Lung (tissue), 12 donors: ENCODE measurements around the gene VPS11. TPM values are rescaled to one million over a fixed set of nuclear protein-coding genes. Genes with fewer than 3 reads are reported as not detected.

Source experiments
- ATAC-seq: fragments of 200-7000 bp; cut with Tn5 transposase; one replicate; pipeline ENCODE4 v1.9.1; 2020; ENCODE audit warnings: moderate number of reproducible peaks; ENCODE audit not compliant: insufficient read depth, low FRiP score
- DNase-seq, 3 donors: peaks; one replicate each; pipeline ENCODE4 v3.0.0-alpha.2; 2013 to 2017
- H3K27ac ChIP-seq, 2 donors: one replicate each; pipeline ENCODE4 v1.5.1; 2013; ENCODE audit warnings: mild to moderate bottlenecking in 2 of 2, moderate library complexity in 2 of 2, control low read depth in 1 of 2, inconsistent platforms in 1 of 2, low read depth in 1 of 2, low read length in 1 of 2
- H3K27me3 ChIP-seq, 3 donors: one replicate each; pipeline ENCODE4 v1.5.1; 2013; ENCODE audit warnings: low read length in 2 of 3; ENCODE audit not compliant: control insufficient read depth in 3 of 3, insufficient read depth in 3 of 3
- H3K36me3 ChIP-seq, 4 donors: one replicate each; pipeline ENCODE4 v1.5.1; 2013; ENCODE audit warnings: low read length in 4 of 4, mild to moderate bottlenecking in 1 of 4, moderate library complexity in 1 of 4; ENCODE audit not compliant: control insufficient read depth in 4 of 4, insufficient read depth in 4 of 4
- H3K4me1 ChIP-seq, 5 donors: one replicate each; pipeline ENCODE4 v1.5.1; 2013; ENCODE audit warnings: low read length in 5 of 5, mild to moderate bottlenecking in 2 of 5, moderate library complexity in 1 of 5; ENCODE audit not compliant: control insufficient read depth in 5 of 5, insufficient read depth in 5 of 5
- H3K4me3 ChIP-seq: one replicate; pipeline ENCODE4 v1.5.1; 2013; ENCODE audit warnings: mild to moderate bottlenecking, control low read depth, moderate library complexity
- H3K9ac ChIP-seq, 2 donors: one replicate each; pipeline ENCODE4 v1.5.1; 2013; ENCODE audit warnings: low read length in 2 of 2, control low read depth in 1 of 2; ENCODE audit not compliant: insufficient read depth in 1 of 2
- H3K9me3 ChIP-seq, 4 donors: one replicate each; pipeline ENCODE4 v1.5.1; 2013; ENCODE audit warnings: low read length in 3 of 4, mild to moderate bottlenecking in 1 of 4, moderate library complexity in 1 of 4; ENCODE audit not compliant: control insufficient read depth in 4 of 4, insufficient read depth in 3 of 4
- WGBS, 2 donors: extraction: QIAGEN DNeasy Blood & Tissue Kit; methylation state at CpG; one replicate each; pipeline ENCODE4 v1.1.7; 2013; 5-methylcytosine and 5-hydroxymethylcytosine counted together
- polyA plus RNA-seq, 2 donors: library from polyadenylated mRNA; stranded (reverse); fragments of 200-250 nt; gene quantifications; one replicate each; pipeline ENCODE4 v1.2.1, GENCODE V29; 2013
- total RNA-seq, 2 donors: library from RNA; depleted of rRNA in 1 of 2; stranded (reverse); fragments of >200 nt in 1 of 2; gene quantifications; one replicate each; pipeline ENCODE4 v1.2.1, GENCODE V29; 2014 to 2021
- TF ChIP-seq, protein P1 (sequence below): IDR thresholded peaks from 2 replicates; pipeline ENCODE4 v1.5.1; 2012; ENCODE audit warnings: mild to moderate bottlenecking; ENCODE audit errors: control extremely low read depth, extremely low read depth
- donor health status: control.
- donor health status: control.
- donor health status: Bipolar disorder and iron deficiency.
- donor health status: healthy.
- donor health status: DM: yes; HTN: yes; CAD: no.

VPS11 gene
- total and polyA plus RNA-seq, 4 donors: 33.8 to 56.1 (median 35.3) TPM

DNA sequence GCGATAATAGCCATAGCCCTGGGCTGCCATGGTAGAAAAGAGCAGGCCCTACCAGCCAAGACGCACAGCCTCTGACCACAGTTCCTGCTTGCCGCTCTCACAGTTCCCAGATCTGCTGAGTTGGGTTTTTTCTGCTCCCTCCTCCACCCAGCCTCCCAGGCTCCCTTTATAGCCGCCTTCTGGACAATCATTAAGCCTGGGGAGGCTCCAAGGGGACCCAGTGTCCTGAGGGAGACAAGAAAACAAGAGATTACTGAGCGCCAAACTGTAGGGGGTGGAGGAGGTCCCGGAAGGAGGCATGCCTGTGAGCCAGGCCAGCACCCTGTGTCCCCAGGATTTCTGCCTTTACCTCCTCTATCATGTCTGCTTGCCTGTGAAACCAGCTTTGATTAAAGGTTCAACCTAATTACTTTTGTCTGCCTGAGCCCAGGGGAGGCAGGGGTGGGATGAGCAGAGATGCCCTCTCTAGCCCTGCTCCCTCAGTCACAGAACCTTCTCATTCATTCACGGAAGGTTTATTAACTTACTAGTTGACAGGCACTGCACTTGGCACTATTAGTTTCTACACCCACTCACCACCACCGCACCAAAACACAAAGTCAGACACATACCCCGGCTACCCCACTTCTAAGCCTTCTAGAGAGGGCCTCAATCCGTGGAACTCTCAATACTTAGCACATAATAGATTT, 38.1 kb upstream of the VPS11 start:
- no peak overlapping the region for H3K9ac ChIP-seq
- 56 to 60% methylated on average over 10 of the region's 10 CpGs for WGBS, 2 donors
- TF ChIP-seq, protein P1, sequence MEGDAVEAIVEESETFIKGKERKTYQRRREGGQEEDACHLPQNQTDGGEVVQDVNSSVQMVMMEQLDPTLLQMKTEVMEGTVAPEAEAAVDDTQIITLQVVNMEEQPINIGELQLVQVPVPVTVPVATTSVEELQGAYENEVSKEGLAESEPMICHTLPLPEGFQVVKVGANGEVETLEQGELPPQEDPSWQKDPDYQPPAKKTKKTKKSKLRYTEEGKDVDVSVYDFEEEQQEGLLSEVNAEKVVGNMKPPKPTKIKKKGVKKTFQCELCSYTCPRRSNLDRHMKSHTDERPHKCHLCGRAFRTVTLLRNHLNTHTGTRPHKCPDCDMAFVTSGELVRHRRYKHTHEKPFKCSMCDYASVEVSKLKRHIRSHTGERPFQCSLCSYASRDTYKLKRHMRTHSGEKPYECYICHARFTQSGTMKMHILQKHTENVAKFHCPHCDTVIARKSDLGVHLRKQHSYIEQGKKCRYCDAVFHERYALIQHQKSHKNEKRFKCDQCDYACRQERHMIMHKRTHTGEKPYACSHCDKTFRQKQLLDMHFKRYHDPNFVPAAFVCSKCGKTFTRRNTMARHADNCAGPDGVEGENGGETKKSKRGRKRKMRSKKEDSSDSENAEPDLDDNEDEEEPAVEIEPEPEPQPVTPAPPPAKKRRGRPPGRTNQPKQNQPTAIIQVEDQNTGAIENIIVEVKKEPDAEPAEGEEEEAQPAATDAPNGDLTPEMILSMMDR: no peak
- no peak overlapping the region for H3K4me3 ChIP-seq
- ATAC-seq (no peak), DNase-seq (peak in 2 of 3 donors; percentile 12 to 36)
- H3K9me3 ChIP-seq: no peaks in the 10 kb centered on the region
- peaks cover 0 to 12% (median 7%) of the 10 kb centered on the region in 4 donors for H3K36me3 ChIP-seq
- no peaks in the 10 kb centered on the region for H3K27me3 ChIP-seq
- peak overlapping the region in 1 of 2 donors; percentile 1 for H3K27ac ChIP-seq
- H3K4me1 ChIP-seq: peaks cover 0 to 17% (median 9%) of the 10 kb centered on the region in 5 donors

DNA sequence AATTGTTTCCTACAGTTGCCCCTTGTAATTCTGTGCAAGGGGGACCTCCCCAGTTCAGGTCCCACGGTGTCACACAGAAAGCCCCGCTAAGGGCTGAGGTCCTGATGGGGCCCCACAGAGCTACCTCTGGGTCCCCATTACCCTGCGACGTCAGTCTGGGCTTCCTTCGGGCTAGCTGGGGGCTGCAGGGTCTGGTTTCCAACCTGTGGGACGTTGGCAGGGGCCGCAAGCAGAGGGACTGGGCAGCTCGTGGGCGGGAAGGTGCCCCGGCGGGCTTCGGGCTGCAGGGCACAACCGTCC, 37.6 kb upstream of the VPS11 start:
- peaks cover 0 to 15% (median 8%) of the 10 kb centered on the region in 5 donors for H3K4me1 ChIP-seq
- peak overlapping the region in 1 of 2 donors; percentile 93 for H3K27ac ChIP-seq
- peak overlapping the region in 1 of 2 donors; percentile 2 for H3K9ac ChIP-seq
- H3K36me3 ChIP-seq: peaks cover 0 to 8% (median 6%) of the 10 kb centered on the region in 4 donors
- 3 to 4% methylated on average over 13 of the region's 13 CpGs for WGBS, 2 donors
- TF ChIP-seq, protein P1: no peak
- no peaks in the 10 kb centered on the region for H3K9me3 ChIP-seq
- no peaks in the 10 kb centered on the region for H3K27me3 ChIP-seq
- ATAC-seq (no peak), DNase-seq (no peak)
- peak overlapping the region; percentile 76 for H3K4me3 ChIP-seq

DNA sequence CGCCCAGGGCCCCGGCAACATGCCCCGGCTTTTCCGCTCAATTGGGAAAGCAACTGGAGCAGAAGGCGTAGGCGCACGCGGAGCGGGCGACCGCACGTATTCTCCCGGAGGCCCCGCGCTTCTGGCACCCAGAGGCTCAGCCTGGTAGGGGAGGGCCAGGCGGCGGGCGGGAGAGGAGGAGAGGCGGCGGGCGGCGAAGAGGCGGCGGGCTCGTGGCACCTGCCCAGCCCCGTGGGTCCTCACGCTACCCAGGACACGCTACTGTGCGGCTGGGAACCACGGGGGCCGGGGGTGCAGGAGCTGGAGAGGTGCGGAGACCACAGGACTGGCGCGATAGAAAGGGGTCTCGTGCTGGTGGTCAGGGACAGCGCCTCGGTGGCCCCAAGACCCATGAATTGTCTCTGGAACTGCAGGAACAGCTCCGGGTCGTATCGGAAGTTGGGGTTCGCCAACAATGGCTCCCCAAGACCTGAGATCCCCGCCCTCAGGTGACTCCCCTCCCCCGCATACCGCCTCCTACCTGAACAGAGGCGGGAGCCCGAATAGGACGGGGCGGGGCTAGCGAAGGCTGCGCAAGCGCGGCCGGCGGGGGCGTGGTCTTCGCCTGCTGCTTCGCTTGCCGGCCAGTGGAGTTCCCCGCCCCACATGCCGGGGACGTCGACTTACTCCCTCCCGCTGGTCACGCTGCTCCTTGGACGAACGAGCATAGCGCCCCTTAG, 37.1 kb upstream of the VPS11 start, which contains the start of gene SLC37A4:
SLC37A4 (minus strand) TSS at position 549 of the 719 bp plus-strand sequence.
- H3K4me3 ChIP-seq: peak within 1 kb of the TSS; percentile 76
- peak; percentile 97 for ATAC-seq
- H3K4me1 ChIP-seq: peaks cover 0 to 15% (median 6%) of the 10 kb centered on the region in 5 donors
- H3K27ac ChIP-seq: peak within 1 kb of the TSS; percentile 26 to 93
- peak within 1 kb of the TSS; percentile 2 to 14 for H3K9ac ChIP-seq
- TF ChIP-seq, protein P1: peak; percentile 93
- H3K27me3 ChIP-seq: no peaks in the 10 kb centered on the region
- peak; percentile 95 to 97 (median 96) for DNase-seq
- WGBS, 2 donors: 0% methylated on average over 63 to 67 of the region's 67 CpGs
- H3K9me3 ChIP-seq: no peaks in the 10 kb centered on the region
- H3K36me3 ChIP-seq: peaks cover 0 to 5% (median 3%) of the 10 kb centered on the region in 4 donors
